Measurements from ENCODE around the gene CRAT. TPM values are rescaled to one million over a fixed set of nuclear protein-coding genes. Genes with fewer than 3 reads are reported as not detected.

Gene CRAT
- total and polyA plus RNA-seq, 4 donors, result 10.4 to 26.0 (median 16.5) TPM

DNA sequence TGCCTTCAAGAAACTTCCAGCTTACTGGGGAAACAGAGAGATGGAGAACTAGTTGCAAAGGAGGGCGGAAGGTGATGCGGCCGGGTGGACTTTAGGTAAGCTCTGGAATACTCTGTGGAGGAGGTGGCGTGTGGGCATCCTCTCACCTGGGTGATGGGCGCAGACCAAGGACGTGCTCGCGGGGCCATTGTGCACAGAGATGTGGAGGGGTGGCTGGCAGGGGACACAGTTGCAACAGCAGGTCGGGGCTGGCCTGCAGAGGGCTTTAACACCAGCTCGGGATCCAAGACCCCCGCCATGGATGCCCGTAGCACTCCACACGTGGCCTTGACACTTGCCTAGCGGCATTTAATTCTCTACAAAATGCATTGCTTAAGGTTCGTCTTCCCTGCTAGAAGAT lies 40.9 kb upstream of the CRAT start:
- TF ChIP-seq CTCF (IDR thresholded peaks at IDR 0.05; ENCODE audit: control extremely low read depth, extremely low read depth), result no peak
- no peak for DNase-seq
- H3K36me3 ChIP-seq (ENCODE audit: control insufficient read depth in 4 of 4, insufficient read depth in 4 of 4, low read length in 4 of 4), result peaks cover 0 to 43% (median 11%) of the 10 kb centered on the region in 4 donors
- no peak overlapping the region for H3K4me3 ChIP-seq
- 92 to 95% methylated on average over 15 of the region's 15 CpGs for WGBS, 2 donors
- ATAC-seq (ENCODE audit: insufficient read depth, low FRiP score), result no peak
- no peak overlapping the region for H3K27ac ChIP-seq (ENCODE audit: low read depth in 1 of 2, low read length in 1 of 2)
- peaks cover 0 to 10% (median 3%) of the 10 kb centered on the region in 5 donors for H3K4me1 ChIP-seq (ENCODE audit: control insufficient read depth in 5 of 5, insufficient read depth in 5 of 5, low read length in 5 of 5)
- H3K9ac ChIP-seq (ENCODE audit: insufficient read depth in 1 of 2, low read length in 2 of 2), result no peak overlapping the region
- no peaks in the 10 kb centered on the region for H3K9me3 ChIP-seq (ENCODE audit: control insufficient read depth in 4 of 4, insufficient read depth in 3 of 4, low read length in 3 of 4)
- no peaks in the 10 kb centered on the region for H3K27me3 ChIP-seq (ENCODE audit: control insufficient read depth in 3 of 3, insufficient read depth in 3 of 3, low read length in 2 of 3)

GRCh38 chr9:129150672-129151211 lies 40.1 kb upstream of the CRAT start:
- no peak for ATAC-seq (ENCODE audit: insufficient read depth, low FRiP score)
- no peak for TF ChIP-seq CTCF (IDR thresholded peaks at IDR 0.05; ENCODE audit: control extremely low read depth, extremely low read depth)
- 88% methylated on average over 17 to 18 of the region's 18 CpGs for WGBS, 2 donors

DNA sequence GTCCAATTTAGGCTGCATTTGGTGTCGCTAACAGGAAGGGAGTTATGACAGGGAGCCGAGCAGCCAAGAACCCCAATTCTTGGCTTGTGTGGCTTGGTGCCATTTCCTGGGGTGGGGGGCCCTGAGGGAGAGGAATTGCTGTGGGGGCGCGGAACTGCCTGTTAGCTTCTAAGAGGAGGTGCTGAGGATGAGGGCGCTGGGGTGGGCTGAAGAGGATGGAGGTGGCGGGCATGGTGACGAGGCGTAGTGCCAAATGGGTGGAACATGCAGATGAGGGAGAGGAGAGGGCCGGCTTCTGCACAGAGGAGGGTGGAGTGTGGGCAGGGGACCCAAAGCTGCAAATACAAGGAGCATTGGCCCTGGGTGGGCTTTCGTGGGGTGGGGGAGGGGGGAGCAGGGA lies 39.5 kb upstream of the CRAT start:
- 75 to 78% methylated on average over 10 of the region's 10 CpGs for WGBS, 2 donors
- H3K27ac ChIP-seq (ENCODE audit: low read depth in 1 of 2, low read length in 1 of 2), result no peak overlapping the region
- TF ChIP-seq CTCF (IDR thresholded peaks at IDR 0.05; ENCODE audit: control extremely low read depth, extremely low read depth), result no peak
- no peaks in the 10 kb centered on the region for H3K9me3 ChIP-seq (ENCODE audit: control insufficient read depth in 4 of 4, insufficient read depth in 3 of 4, low read length in 3 of 4)
- H3K4me3 ChIP-seq, result no peak overlapping the region
- peaks cover 0 to 40% (median 6%) of the 10 kb centered on the region in 4 donors for H3K36me3 ChIP-seq (ENCODE audit: control insufficient read depth in 4 of 4, insufficient read depth in 4 of 4, low read length in 4 of 4)
- H3K27me3 ChIP-seq (ENCODE audit: control insufficient read depth in 3 of 3, insufficient read depth in 3 of 3, low read length in 2 of 3), result no peaks in the 10 kb centered on the region
- DNase-seq (peak in 1 of 3 donors; percentile 9), ATAC-seq (ENCODE audit: insufficient read depth, low FRiP score) (no peak)
- peaks cover 8 to 23% (median 12%) of the 10 kb centered on the region in 5 donors for H3K4me1 ChIP-seq (ENCODE audit: control insufficient read depth in 5 of 5, insufficient read depth in 5 of 5, low read length in 5 of 5)
- H3K9ac ChIP-seq (ENCODE audit: insufficient read depth in 1 of 2, low read length in 2 of 2), result no peak overlapping the region

More at GRCh38 chr9:129150672-129151211, 40.1 kb upstream of the CRAT start:
- Histone ChIP-seq H3K4me1 (ENCODE audit: control insufficient read depth in 5 of 5, insufficient read depth in 5 of 5, low read length in 5 of 5) (peaks cover 4 to 17% (median 7%) of the 10 kb centered on the region in 5 donors), H3K9me3 (ENCODE audit: control insufficient read depth in 4 of 4, insufficient read depth in 3 of 4, low read length in 3 of 4) (no peaks in the 10 kb centered on the region), H3K4me3 (no peak overlapping the region), H3K27me3 (ENCODE audit: control insufficient read depth in 3 of 3, insufficient read depth in 3 of 3, low read length in 2 of 3) (no peaks in the 10 kb centered on the region), H3K36me3 (ENCODE audit: control insufficient read depth in 4 of 4, insufficient read depth in 4 of 4, low read length in 4 of 4) (peaks cover 0 to 43% (median 11%) of the 10 kb centered on the region in 4 donors), H3K27ac (ENCODE audit: low read depth in 1 of 2, low read length in 1 of 2) (no peak overlapping the region), H3K9ac (ENCODE audit: insufficient read depth in 1 of 2, low read length in 2 of 2) (no peak overlapping the region)
- no peak for DNase-seq

DNA sequence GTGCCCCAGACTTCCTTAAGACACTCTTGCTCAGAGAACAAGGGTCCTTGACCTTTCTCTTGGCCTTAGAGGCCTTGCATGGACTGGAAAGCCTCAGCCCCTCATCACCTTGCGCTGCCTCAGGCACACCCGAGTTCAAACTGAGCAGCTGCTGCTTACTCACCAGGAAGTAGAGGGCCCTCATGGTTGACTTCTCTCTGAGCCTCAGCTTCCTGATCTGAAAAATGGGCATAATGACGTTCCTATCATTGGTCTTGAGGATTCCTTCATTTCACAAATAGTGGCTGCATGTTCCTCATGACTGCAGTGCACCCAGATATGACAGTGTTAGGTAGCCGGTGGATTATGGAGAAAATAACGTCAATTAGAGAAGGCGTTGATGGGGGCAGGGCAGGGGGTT lies 38.8 kb upstream of the CRAT start:
- Histone ChIP-seq H3K27ac (ENCODE audit: low read depth in 1 of 2, low read length in 1 of 2) (no peak overlapping the region), H3K9me3 (ENCODE audit: control insufficient read depth in 4 of 4, insufficient read depth in 3 of 4, low read length in 3 of 4) (no peaks in the 10 kb centered on the region), H3K4me3 (no peak overlapping the region), H3K4me1 (ENCODE audit: control insufficient read depth in 5 of 5, insufficient read depth in 5 of 5, low read length in 5 of 5) (peaks cover 8 to 27% (median 13%) of the 10 kb centered on the region in 5 donors), H3K36me3 (ENCODE audit: control insufficient read depth in 4 of 4, insufficient read depth in 4 of 4, low read length in 4 of 4) (peaks cover 0 to 36% (median 6%) of the 10 kb centered on the region in 4 donors), H3K27me3 (ENCODE audit: control insufficient read depth in 3 of 3, insufficient read depth in 3 of 3, low read length in 2 of 3) (no peaks in the 10 kb centered on the region), H3K9ac (ENCODE audit: insufficient read depth in 1 of 2, low read length in 2 of 2) (no peak overlapping the region)
- ATAC-seq (ENCODE audit: insufficient read depth, low FRiP score) (no peak), DNase-seq (no peak)
- TF ChIP-seq CTCF (IDR thresholded peaks at IDR 0.05; ENCODE audit: control extremely low read depth, extremely low read depth), result no peak
- WGBS, 2 donors, result 81 to 88% methylated on average over 6 of the region's 6 CpGs
